Muscle of back (tissue), 11 donors: ENCODE data around the gene IDH2. TPM values are rescaled to one million over a fixed set of nuclear protein-coding genes. Genes with fewer than 3 reads are reported as not detected.
"Not testable (repeated sequence)": the region's sequence is repeated elsewhere in the genome, so short reads cannot be mapped to it uniquely, and the experiment has no call there.

Experiments used
- DNase-seq, 3 donors: peaks; one replicate each; pipeline versions ENCODE4 v3.0.0 to v3.0.0-alpha.2; 2013
- polyA plus RNA-seq, 10 donors: library from polyadenylated mRNA; unstranded; fragments of 120-200 nt; gene quantifications; one replicate each; pipeline ENCODE4 v1.2.1, GENCODE V29; 2013; ENCODE audit not compliant: insufficient read length in 10 of 10

The IDH2 gene
- polyA plus RNA-seq, 10 donors = 202 to 291 (median 262) TPM

DNA sequence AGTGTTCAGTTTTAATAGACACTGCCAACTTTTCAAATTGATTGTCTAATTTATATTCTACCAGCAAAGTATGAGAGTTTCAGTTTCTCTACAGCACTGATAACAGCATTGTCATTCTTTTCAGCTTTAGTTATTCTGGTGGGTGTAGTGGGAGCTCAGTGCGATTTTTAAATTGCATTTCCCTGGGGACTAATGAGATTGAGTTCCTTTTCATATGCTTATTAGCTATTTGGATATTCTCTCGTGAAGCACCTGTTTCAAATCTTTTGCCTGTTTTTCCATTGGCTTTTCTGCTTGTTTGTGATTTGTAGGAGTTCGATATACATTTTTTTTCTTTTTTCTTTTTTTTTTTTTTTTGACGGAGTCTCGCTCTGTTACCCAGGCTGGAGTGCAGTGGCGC lies 18.8 kb upstream of the IDH2 start:
- no peak for DNase-seq

DNA sequence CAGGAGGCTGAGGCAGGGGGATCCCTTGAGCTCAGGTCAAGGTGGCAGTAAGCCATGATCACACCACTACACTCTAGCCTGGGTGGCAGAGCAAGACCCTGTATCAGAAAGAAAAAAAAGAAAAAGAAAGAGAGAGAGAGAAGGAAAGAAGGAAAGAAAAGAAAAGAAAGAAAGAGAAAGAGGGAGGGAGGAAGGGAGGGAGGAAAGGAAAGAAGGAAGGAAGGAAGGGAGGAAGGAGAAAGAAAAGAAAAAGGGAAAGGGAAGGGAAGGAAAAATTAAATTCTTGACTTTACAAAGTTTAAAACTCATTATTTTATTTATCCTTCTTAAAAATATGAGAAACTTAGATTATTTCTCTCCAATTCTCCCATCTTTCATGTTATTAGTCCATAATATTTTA lies 17.1 kb upstream of the IDH2 start:
- DNase-seq = no peak

DNA sequence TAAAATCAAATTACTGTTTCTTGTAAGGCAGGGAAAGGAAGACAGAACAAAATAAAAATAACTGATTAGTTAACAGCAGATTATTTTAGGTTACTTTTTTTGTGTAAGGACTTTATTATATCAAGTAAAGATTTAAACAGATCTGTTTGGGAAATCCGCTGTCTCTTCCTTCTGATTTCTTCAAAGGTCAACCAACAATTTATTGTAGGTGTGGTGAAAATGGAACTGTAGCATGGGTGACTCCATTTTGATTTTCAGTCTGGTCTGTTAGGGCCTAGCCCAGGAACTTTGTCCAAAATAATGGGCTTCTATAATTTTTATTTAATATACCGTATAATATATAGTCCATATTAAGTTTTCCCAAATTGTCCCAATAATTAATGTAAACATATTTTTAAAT lies 13.5 kb upstream of the IDH2 start:
- no peak for DNase-seq

DNA sequence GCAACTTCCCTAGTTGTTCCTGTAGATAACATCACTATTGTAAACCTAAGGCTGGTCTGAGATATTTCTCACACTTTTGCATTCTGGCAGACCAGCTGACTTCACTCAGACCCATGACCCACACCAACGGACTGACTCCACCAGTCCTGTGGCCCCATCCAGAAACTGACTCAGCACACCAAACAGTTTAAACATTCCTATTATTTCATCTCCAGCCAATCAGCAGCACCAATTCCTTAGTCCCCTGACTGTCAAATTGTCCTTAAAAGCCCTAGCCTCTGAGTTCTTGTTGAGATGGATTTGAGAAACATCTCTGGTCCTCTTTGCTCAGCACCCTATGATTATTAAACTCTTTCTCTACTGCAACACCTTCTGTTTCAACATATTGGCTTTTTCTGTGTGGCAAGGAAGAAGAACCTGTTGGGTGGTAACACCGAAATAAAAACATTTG lies 12.2 kb upstream of the IDH2 start:
- no peak for DNase-seq

DNA sequence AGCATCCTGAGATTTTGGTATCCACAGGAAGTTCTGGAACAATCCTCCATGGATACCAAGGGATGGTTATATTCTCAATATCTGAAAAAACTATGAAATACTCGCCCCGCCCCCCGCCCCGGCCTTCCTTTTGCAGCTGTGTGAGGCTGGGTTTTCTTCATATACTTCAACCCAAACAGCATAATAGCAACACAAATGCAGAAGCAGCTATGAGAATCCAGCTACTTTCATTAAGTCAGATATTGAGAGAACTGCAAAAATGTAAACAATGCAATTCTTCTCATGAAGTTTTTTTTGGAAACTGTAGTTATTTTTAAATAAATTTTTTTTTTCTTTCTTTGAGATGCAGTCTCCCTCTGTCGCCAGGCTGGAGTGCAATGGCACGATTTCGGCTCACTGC lies 10.9 kb upstream of the IDH2 start:
- DNase-seq = no peak

DNA sequence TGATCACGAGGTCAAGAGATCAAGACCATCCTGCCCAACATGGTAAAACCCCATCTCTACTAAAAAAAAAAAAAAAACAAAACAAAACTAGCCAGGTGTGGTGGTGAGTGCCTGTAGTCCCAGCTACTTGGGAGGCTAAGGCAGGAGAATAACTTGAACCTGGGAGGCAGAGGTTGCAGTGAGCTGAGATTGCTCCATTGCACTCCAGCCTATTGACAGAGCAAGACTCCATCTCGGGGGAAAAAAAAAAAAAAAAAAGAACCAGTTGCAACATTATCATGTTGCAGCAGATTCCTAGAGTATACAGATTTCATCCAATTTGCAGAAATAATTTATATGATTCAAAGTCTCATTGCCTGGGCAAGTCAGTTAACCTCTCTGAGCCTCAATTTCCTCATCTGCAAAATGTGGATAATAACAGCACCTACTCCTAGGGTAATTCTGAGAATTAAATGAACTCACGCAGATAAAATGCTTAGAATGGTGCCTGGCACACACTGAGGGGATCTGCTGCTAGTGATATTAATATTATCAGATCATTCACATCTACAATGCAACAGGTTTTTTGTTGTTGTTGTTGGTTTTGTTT lies 7.0 kb upstream of the IDH2 start:
- DNase-seq = not testable (repeated sequence)

DNA sequence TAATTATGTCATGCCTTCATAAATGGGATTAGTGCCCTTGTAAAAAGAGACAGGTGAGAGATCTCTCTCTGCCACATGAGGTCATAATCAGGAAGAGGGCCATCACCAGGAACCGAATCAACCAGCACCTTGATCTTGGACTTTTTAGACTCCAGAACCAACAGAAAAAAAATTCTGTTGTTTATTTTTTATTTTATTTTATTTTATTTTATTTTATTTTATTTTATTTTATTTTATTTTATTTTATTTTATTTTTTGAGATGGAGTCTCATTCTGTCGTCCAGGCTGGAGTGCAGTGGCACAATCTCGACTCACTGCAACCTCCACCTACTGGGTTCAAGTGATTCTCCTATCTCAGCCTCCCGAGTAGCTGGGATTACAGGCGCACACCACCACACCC lies 5.8 kb upstream of the IDH2 start:
- DNase-seq = not testable (repeated sequence)

DNA sequence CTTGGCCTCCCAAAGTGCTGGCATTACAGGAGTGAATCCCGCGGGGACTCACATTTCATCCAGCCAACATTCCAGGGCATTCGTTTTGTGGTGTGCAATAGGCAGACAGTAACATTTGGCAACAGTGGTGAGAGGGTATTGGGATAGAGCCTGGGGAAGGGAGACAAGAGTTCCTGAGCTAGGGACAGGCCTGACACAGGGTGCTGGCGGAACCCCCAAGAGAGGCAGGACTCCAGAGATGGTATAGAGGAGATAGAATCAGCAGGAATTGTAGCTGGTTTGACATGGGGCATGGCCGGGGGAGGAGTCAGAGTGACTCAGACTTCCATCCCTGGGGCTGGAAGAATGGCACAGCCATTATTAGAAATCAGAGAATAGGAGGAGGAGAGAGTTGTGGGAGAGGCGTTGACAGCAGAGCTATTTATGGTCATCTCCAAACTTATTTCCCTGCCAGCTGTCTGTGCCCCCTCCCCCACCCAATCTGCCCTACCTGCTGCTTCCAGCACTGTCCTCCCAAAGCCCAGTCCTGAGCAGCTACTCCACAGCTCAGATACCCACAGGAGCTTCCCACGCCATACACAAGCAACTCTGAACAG lies 4.4 kb upstream of the IDH2 start:
- DNase-seq = peak in 1 of 3 donors; percentile 33

DNA sequence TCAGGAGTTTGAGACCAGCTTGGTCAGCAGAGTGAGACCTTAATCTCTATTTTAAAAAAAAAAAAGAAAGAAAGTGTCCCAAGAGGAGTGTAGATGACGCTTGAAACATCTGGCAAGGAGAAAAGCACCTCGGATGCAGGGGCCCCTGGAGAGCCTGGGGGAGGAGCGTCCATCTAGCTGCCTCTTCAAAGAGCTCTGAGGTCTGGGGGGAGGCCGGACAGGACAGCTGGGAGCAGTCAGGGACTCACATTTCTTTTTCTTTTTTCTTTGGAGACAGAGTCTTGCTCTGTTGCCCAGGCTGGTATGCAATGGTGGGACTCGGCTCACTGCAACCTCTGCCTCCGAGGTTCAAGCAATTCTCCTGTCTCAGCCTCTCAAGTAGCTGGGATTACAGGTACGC lies 3.3 kb upstream of the IDH2 start:
- DNase-seq = no peak

DNA sequence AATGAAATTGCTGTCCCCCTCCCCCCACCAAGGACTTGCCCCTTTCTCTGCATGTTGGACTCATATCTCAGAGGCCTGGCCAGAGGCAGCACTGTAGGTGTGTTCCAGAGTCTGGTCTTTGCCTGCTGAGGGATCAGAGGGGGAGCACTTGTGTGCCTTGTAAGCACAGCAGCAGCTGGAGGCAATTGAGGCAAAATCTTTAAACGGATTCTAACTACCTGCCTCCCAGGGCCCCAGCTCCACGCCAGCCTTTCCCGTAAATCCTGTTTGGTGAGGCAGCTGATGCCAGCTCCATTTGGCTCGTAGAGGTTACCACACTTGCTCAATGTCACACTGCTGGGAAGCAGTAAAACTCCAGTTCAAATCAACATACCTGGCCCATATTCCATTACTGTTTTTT lies 2.3 kb upstream of the IDH2 start:
- no peak for DNase-seq

DNA sequence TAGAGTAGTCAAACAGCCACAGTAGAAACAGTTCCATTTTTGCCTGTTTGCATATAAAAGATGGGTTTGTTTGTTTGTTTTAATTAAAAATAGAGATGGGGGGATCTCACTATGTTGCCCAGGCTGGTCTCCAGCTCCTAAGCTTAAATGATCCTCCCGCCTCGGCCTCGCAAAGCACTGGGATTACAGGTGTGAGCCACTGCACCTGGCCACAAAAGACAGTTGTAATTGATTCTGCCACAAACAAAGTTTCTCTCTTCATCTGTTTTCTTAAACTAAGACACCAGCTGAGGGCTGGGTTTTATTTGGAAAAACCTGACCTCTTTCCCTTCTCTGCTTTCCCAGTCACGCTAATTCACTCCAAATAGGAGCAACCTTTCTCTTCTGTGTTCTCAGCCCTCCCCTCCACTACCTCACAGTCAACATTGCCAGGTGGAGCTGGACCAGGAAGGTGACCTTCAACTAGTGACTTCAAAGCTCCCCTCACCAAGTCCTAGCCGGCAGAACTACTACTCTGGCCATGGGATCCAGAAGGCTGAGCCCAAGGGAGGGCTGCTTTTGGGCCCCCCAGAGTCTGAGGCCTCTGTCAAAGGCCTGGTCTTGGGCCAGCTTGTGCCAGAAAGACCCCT lies 1.5 kb upstream of the IDH2 start:
- DNase-seq = no peak

DNA sequence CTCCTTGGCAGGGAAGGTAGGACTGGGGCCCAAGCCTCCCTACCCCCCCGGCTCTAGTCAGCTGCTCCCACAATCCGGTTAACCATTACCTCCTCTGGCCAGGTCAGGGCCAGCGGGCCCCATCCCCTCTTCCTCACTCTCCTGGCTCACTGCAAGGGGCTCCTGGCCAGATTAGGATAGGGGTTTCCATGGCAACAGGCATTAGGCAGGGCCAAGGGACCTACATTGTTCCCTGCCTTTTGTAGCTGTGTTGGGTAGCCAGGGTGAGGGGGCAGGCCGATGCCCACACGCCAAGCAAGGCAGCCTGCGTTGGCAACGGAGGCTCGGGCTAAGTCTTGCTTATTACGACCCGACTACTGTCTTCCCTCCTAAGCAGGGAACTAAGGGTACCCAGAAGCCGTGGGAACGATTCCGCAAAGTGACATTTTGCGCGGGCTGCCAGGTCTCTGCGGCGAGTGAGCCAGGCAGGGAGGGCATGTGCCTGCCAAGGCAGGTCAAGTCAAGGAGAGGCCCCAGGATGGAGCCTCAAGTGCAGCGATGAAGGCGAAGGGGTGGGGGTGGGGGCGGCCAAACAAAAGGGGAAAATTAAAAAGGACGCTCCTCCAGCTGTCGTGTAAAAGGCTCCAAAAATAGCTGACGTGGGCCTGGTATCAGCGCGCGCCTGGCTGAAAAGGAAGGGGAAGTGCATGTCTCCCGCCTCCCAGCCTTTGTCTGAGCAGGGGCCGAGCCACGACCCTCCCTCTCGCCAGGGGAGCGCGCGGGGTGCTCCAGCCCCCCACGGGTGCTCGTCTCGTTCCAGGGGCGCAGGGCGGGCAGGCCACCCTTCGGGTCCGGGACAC lies 919 bp downstream of the IDH2 start:
- DNase-seq = peak; percentile 56 to 87 (median 70)

DNA sequence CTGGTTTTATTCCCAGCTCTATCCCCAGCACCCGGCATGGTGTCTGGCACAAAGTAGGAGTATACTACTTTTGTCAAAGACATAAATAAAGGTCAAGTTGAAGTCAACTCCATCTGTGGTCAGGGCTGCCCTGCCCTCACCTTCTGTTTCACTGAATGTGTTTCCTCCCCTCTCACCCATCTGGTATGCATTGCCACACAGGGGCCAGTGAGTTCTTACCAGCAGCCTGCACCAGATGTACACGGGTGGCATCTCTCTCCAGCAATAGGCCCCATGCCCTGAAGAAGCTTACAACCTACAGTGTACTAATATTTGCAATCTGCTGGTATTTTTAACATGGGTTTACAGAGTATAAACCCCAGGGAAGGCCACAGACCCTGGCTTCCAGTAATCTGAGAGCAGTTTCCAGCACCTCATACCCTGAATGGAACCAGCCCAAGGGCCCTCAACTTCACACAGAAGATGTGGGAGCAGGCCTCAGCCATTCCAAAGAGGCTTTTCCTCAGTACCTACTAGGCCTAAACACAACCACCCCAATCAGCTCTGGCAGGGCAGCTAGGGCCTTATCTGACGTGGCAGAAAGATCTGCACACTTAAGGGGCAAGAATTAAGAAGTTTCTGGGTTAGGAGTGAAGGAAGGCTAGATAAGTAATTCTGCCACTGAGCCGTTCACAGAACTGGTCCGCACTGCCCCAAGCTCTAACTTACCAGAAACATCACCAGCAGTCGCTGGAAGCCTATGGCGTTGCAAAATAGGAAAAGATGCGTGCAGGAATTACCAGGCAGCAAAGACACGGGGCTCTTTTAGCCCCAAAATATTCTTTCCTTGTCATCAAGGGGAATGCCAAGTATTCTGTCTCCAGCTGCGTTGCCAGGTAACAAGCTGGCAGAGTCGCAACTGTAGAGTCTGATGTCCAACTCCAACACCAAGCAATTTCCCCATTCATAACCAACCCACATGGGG lies 2.1 kb downstream of the IDH2 start:
- peak; percentile 44 to 74 (median 64) for DNase-seq

DNA sequence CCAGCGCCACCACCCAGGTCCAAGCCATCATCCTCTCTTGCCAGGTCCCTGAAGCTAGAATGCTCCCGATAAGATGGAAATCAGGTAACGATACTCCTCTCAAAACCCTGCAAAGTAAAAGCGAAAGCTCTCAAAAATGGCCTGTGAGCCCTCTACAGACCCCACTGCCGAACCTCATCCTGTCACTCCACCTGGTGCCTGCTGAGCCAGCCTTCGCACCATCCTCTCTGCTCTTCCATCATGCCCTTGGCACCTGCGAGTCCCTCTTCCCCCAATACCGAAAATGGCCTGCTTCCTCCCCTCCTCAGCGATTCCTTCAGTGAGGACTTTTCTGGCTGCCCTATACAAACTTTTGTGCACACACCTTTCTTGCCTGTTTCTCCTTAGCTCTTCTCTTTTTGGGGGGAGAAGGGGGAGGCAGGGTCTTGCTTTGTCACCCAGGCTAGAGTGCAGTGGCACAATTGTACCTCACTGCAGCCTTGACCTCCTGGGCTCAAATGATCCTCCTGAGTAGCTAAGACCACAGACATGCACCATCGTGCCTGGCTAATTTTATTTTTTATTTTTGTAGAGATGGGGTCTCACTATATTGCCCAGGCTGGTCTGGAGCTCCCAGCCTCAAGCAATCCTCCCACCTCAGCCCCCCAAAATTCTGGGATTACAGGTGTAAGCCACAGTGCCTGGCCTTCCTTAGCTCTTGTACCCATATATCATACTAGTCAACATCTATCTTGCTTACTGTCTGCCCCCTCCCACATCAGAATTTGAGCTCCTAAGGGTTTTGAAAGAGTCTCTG lies 3.0 kb downstream of the IDH2 start:
- DNase-seq = no peak

DNA sequence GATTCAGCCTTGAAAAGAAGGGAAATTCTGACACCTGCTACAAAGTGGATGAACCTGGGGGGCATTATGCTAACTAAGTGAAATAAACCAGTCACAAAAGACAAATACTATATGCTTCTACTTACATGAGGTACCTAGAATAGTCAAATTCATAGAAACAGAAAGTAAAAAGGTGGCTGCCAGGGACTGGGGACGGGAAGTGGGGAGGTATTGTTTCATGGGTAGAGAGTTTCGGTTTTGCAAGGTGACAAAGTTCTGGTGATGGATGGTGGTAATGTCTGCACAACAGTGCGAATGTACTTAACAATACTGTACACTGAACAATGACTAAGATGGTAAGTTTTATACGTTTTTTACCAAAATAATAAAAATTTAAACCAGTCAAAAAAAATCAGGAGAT lies 4.8 kb downstream of the IDH2 start:
- no peak for DNase-seq

DNA sequence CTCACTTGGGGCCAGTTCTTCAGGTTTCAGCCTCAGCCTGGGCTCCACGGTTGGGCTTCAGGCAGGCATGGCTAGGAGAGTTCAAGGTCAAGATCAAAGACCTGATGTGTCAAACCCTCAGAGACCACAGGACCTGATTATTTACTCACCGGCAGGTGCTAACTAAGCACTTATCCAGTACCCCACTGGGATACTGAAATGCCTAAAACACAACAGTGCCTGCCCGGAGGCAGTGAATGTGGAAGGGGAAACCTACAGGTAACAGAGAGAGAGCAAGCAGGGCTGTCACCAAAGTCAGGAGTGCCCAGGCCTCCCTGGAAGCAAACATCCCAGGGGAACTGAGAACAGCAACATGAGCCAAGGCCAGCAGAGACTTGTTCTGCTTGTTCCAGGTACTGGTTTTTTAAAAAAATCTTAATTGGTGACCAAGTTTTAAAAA lies 6.7 kb downstream of the IDH2 start:
- DNase-seq = no peak

DNA sequence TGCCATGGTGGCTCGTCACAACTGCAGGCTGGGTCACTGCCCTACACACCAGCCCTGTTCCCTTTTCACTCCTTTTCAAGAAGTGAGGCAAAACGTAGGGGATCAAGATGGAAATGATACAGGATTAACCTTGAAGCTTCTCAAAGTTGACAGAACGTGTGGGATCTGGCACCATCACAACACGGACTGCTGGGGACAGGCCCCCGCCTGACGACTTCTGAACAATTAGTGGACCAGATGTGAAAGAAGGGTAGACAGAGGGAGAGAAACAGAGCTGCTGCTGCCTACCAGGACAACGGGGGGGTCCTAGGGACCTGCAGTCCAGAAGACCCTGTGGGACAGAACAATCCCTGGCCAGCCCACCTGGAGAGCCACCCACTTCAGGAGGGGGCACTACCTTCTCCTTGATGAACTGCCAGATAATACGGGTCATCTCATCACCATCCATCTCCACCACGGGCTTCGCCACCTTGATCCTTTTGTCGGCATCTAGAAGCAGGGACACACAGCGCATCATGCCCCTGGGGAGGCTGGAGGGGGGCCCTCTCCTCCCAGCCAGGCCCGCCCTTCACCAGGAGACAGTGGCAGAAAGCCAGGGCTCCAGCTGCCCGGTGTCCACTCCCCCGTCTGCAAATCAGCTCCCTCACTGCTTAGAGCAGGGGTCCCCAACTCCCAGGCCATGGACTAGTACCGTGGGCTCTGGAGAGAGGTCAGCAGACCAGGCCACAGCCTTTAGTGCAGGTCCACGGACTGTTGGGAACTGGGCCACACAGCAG lies 10.9 kb downstream of the IDH2 start:
- DNase-seq = no peak

DNA sequence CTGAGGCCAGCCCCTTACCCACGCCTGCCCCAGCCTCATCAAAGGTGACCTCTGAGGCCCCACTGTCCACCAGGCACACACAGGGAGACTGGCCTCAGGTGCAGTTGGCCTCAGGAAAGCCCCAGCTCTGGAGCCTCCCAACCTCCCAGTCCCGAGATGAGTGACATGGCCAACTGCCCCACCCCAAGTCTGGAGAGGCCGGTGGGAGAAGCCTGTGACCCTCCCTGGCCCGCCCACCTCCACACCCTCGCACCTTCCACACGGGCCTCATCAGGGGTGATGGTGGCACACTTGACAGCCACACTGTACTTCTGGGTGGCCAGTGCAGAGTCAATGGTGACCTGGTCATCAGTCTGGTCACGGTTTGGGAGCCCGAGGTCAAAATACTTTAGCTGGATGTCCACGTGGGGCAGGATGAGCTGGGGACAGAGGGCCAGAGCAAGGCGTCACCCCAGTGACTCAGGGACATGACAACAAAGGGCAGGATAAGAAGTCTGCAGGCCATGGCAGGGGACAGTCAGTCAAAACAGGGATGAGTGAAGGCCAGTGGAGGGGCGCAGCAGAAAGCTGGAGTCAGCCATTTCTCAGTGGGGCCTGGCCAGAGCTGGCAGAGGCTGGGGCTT lies 11.9 kb downstream of the IDH2 start:
- no peak for DNase-seq

DNA sequence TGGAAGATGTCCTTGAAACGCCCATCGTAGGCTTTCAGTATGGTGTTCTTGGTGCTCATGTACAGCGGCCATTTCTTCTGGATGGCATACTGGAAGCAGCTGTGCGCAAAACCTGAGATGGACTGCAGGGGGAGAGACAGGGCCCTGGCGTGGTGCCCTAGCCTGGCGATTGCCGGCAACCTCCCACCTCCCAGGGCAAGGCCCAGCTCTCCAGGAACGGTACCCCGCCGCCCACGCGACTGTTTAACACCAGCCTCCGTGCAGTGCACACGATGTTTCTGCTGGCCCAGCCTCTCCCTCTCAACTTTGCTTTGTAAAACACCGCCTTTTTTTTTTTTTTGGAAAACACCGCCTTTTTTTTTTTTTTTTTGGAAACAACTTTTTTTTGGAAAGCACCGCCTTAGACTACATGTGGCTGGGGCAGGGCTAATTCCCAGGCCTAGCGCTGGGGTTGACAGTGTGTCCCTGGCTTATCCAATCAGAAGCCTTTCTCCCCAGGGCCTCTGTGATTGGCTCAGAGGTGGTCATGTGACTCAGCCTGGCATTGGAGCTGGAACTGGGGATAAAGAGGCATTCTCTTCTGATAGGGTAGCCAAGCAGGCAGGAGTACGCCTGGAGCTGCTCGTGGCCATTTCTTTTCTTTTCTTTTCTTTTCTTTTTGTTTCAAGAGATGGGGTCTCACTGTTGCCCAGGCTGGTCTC lies 14.7 kb downstream of the IDH2 start:
- DNase-seq = no peak
